Subcutaneous abdominal adipose tissue (tissue), 5 donors: ENCODE results near the gene SLC6A20.

ENCODE experiments used
- H3K27ac ChIP-seq: one replicate; pipeline ENCODE4 v1.7.0; 2013; ENCODE audit warnings: low read depth, mild to moderate bottlenecking, inconsistent platforms, low read length, moderate library complexity
- H3K27me3 ChIP-seq, 5 donors: one replicate each; pipeline ENCODE4 v1.7.0; 2013; ENCODE audit warnings: low read length in 5 of 5, inconsistent platforms in 1 of 5; ENCODE audit not compliant: control insufficient read depth in 5 of 5, insufficient read depth in 4 of 5
- H3K36me3 ChIP-seq, 5 donors: one replicate each; pipeline ENCODE4 v1.7.0; 2013; ENCODE audit warnings: low read length in 5 of 5; ENCODE audit not compliant: control insufficient read depth in 5 of 5, insufficient read depth in 5 of 5
- H3K4me1 ChIP-seq, 5 donors: one replicate each; pipeline ENCODE4 v1.7.0; 2013; ENCODE audit warnings: low read length in 5 of 5, mild to moderate bottlenecking in 3 of 5, moderate library complexity in 1 of 5; ENCODE audit not compliant: control insufficient read depth in 5 of 5, insufficient read depth in 5 of 5
- H3K4me3 ChIP-seq, 5 donors: one replicate each; pipeline ENCODE4 v1.7.0; 2013; ENCODE audit warnings: low read length in 5 of 5, low read depth in 1 of 5
- H3K9ac ChIP-seq, 5 donors: one replicate each; pipeline ENCODE4 v1.7.0; 2013; ENCODE audit warnings: low read length in 5 of 5, mild to moderate bottlenecking in 4 of 5, moderate library complexity in 3 of 5
- H3K9me3 ChIP-seq, 5 donors: one replicate each; pipeline ENCODE4 v1.7.0; 2013; ENCODE audit warnings: low read length in 5 of 5; ENCODE audit not compliant: control insufficient read depth in 5 of 5
- donor health status: healthy.
- donor health status: healthy.
- donor health status: healthy.
- donor health status: healthy.
- donor health status: healthy.

SLC6A20 gene

GRCh38 chr3:45712434-45713110, 83.8 kb downstream of the SLC6A20 start:
- no peak overlapping the region for H3K4me3 ChIP-seq
- H3K36me3 ChIP-seq, result peaks cover 33 to 72% (median 45%) of the 10 kb centered on the region in 5 donors
- no peak overlapping the region for H3K27ac ChIP-seq
- no peaks in the 10 kb centered on the region for H3K4me1 ChIP-seq
- no peaks in the 10 kb centered on the region for H3K9me3 ChIP-seq
- H3K9ac ChIP-seq, result no peak overlapping the region
- H3K27me3 ChIP-seq, result no peaks in the 10 kb centered on the region

DNA sequence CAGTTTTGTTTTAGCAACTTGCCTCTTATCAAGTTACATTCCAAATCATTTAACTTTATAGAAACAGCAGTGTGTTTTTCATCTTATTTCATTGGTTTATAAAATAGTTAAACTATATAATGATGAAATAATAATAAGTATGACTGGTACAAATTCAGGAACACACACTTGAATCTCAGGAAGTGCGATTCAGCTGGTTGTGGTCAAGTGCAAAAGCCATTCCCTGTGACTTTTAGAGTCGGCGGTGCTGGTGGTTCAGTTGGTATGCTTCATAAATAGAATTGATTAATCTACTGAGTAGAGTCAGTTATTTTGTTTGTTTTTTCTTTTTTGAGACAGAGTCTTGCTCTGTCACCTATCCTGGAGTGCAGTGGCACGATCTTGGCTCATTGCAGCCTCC, 84.4 kb downstream of the SLC6A20 start:
- no peaks in the 10 kb centered on the region for H3K4me1 ChIP-seq
- H3K9ac ChIP-seq, result no peak overlapping the region
- no peaks in the 10 kb centered on the region for H3K27me3 ChIP-seq
- no peaks in the 10 kb centered on the region for H3K9me3 ChIP-seq
- no peak overlapping the region for H3K4me3 ChIP-seq
- H3K27ac ChIP-seq, result no peak overlapping the region
- H3K36me3 ChIP-seq, result peaks cover 34 to 75% (median 51%) of the 10 kb centered on the region in 5 donors

- Histone ChIP-seq H3K27me3 (no peaks in the 10 kb centered on the region), H3K27ac (no peak overlapping the region), H3K36me3 (peaks cover 31 to 49% (median 38%) of the 10 kb centered on the region in 5 donors), H3K9ac (no peak overlapping the region), H3K9me3 (no peaks in the 10 kb centered on the region), H3K4me3 (no peak overlapping the region), H3K4me1 (no peaks in the 10 kb centered on the region)
Observed at GRCh38 chr3:45705839-45706808, 90.2 kb downstream of the SLC6A20 start.
